ENCODE measurements around the gene TPCN1. TPM values are rescaled to one million over a fixed set of nuclear protein-coding genes. Genes with fewer than 3 reads are reported as not detected.

The TPCN1 gene
- total and polyA plus RNA-seq, 2 of the 8 experiments (the other 6 are each of a cell fraction or from before 2014, with no cell fraction given): 14.9 to 21.4 TPM

DNA sequence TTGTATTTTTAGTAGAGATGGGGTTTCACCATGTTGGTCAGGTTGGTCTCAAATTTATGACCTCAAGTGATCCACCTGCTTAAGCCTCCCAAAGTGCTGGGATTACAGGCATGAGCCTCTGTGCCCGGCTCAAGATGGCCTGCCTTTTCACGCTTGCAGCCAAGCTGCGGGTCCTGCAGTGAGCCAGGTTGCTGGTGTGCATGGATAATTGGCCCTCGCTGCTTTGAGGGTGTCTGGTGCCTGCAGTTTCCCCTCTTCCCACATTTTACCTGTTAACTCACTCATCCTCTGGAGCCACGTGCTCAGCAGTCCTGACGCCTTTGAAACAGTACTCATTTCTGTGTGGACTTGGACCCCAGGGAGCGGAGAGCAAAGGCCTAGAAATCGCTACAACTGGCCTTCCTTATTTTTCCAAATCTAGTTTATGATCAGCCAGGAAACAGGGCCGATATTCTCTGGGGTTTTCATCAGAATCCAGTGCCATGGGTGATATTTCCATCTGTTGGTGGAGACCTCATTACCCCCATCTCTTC lies 42.2 kb downstream of the TPCN1 start:
- Histone ChIP-seq H3K4me1 (replicated peaks in 1 of 4; ENCODE audit: control insufficient read depth in 3 of 4, insufficient read depth in 4 of 4, low read length in 3 of 4) (peaks cover 0 to 3% (median 0%) of the 10 kb centered on the region in 4 experiments; a peak in 4 of 7 replicates), H2BK15ac (ENCODE audit: low read length) (no peak overlapping the region), H2AFZ (ENCODE audit: low read length) (no peak overlapping the region), H3K18ac (ENCODE audit: extremely low read depth, low read length) (no peak overlapping the region), H3K79me2 (ENCODE audit: control insufficient read depth in 1 of 2, insufficient read depth in 2 of 2, low read length in 2 of 2) (no peaks in the 10 kb centered on the region), H2AK5ac (ENCODE audit: low read depth, low read length) (no peak overlapping the region), H3K4me2 (ENCODE audit: insufficient read depth in 1 of 2, low read depth in 2 of 2, low read length in 2 of 2) (no peak overlapping the region), H3K27me3 (replicated peaks in 1 of 4; ENCODE audit: control insufficient read depth in 3 of 4, extremely low read depth in 1 of 4, insufficient read depth in 3 of 4, low read length in 3 of 4) (no peaks in the 10 kb centered on the region), H3K56ac (replicated peaks; ENCODE audit: insufficient read length, low read depth, low read length) (no peak overlapping the region), H2BK12ac (ENCODE audit: low read depth, low read length) (no peak overlapping the region), H3K79me1 (ENCODE audit: low read depth, low read length) (no peaks in the 10 kb centered on the region), H3K9me3 (ENCODE audit: insufficient read depth in 2 of 2, low read depth in 1 of 2, low read length in 1 of 2) (no peaks in the 10 kb centered on the region), H3K4me3 (ENCODE audit: extremely low read depth in 1 of 4, insufficient read depth in 2 of 4, low read depth in 3 of 4, low read length in 4 of 4) (no peak overlapping the region), H4K91ac (replicated peaks; ENCODE audit: insufficient read length, low read length) (no peak overlapping the region), H3K9ac (replicated peaks in 1 of 4; ENCODE audit: extremely low read depth in 1 of 4, low read depth in 3 of 4, low read length in 3 of 4) (no peak overlapping the region), H3K4ac (replicated peaks; ENCODE audit: insufficient read length, low read depth, low read length) (no peak overlapping the region), H2BK20ac (ENCODE audit: low read length) (no peak overlapping the region), H3K14ac (ENCODE audit: insufficient read length) (no peak overlapping the region), H4K8ac (ENCODE audit: extremely low read depth, insufficient read depth, low read length) (no peak overlapping the region; the same call in 1 of the 2 replicates), H4K5ac (ENCODE audit: insufficient read length, low read depth, low read length) (no peak overlapping the region), H2BK120ac (replicated peaks; ENCODE audit: low read depth, low read length) (no peak overlapping the region), H3K27ac (ENCODE audit: low read depth, low read length) (no peak overlapping the region), H3K36me3 (ENCODE audit: control insufficient read depth in 2 of 4, insufficient read depth in 4 of 4, low read length in 3 of 4) (no peaks in the 10 kb centered on the region; a peak in 1 of 8 replicates), H3K23me2 (ENCODE audit: low read depth, low read length) (no peaks in the 10 kb centered on the region), H3K23ac (ENCODE audit: insufficient read length) (no peak overlapping the region), H2BK5ac (ENCODE audit: low read depth, low read length) (no peak overlapping the region), H4K20me1 (replicated peaks in 1 of 2; ENCODE audit: control insufficient read depth in 1 of 2, insufficient read depth in 2 of 2, low read length in 2 of 2) (peaks cover 0 to under 1% of the 10 kb centered on the region in 2 experiments)
- no peak for DNase-seq (ENCODE audit: low read depth in 1 of 2, low spot score in 2 of 2)
- FAIRE-seq: no peak
- WGBS, 2 experiments (ENCODE audit: extremely low coverage in 1 of 2, insufficient coverage in 1 of 2, insufficient read length in 1 of 2, insufficient replicate concordance in 2 of 2, low coverage in 1 of 2, low lambda C conversion rate in 2 of 2, missing lambda C conversion rate in 1 of 2): 88% methylated on average over 9 of the region's 9 CpGs; no CpG with 5 or more reads in 1 of the 2 experiments
- ChIA-PET POLR2A (ENCODE audit: partially characterized antibody) (interaction anchor here (0.7 to 1.1 kb wide), 2 partner anchors 12 to 62 kb away, joined by 3 read pairs; no protein-coding TSS in a partner anchor), CTCF (ENCODE audit: partially characterized antibody) (interaction anchor here (2.2 kb wide), 1 partner anchor 8 kb away, joined by 5 read pairs; no protein-coding TSS in a partner anchor)
- TF ChIP-seq ATF3 (IDR thresholded peaks at IDR 0.05; ENCODE audit: insufficient read depth, low read depth, low read length): no peak
- no peak for TF ChIP-seq SIX5 (IDR thresholded peaks at IDR 0.05; ENCODE audit: low read depth, low read length)
- no peak for TF ChIP-seq TBP (IDR thresholded peaks at IDR 0.05; ENCODE audit: low read depth, low read length)
- TF ChIP-seq TAF7 (optimal IDR thresholded peaks at IDR 0.05; ENCODE audit: borderline replicate concordance, low read depth, low read length): no peak

All from H1 (cell line).